ENCODE results near the gene RCOR1. TPM values are rescaled to one million over a fixed set of nuclear protein-coding genes. Genes with fewer than 3 reads are reported as not detected.
A peak's percentile ranks its signal among the peaks of the same experiment; 100 is the strongest.

The RCOR1 gene
- total RNA-seq, 1 experiment from 2014 or later, result 34.1 TPM

DNA sequence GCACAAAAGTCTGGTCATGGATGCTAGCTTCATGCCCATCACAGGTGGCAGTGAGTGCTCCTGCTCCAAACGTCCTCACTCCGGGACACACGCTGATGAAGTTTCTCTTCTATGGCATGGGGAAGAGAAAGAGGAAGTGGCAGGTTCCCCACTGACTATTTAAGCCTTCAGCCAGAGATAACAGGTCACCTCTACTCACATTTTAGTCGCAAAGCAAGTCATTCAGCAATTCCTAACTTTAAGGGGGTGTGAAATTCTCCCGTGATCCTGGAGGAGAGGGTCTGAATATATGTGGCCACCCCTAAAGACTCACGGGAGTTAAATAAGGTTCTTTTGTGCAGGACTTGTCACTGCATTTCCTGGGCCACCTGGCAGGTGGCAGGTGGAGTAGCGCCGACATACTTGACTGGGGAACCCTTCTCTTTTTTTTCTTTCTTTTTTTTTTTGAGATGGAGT lies 18.8 kb upstream of the RCOR1 start:
- H3K4me2 ChIP-seq (ENCODE audit: insufficient read depth, insufficient read length, low read length), result no peak overlapping the region
- H2BK12ac ChIP-seq (ENCODE audit: insufficient read length, low read depth, low read length), result no peak overlapping the region
- Mint-ChIP-seq H3K36me3 (ENCODE audit: insufficient read depth in 1 of 3, low read depth in 3 of 3) (no peaks in the 10 kb centered on the region), H3K27me3 (ENCODE audit: low read depth) (no peaks in the 10 kb centered on the region; the same call in 1 of the 2 replicates), H3K27ac (0 out of 7 replicates have a peak overlapping the region, but pooled peaks of 1 of the 3 experiments have one; percentile 63), H3K4me3 (no peak overlapping the region), H3K4me1 (peaks cover 27 to 31% of the 10 kb centered on the region in 2 experiments), H3K9me3 (no peaks in the 10 kb centered on the region)
- H2AFZ ChIP-seq (ENCODE audit: low read length), result no peak overlapping the region
- no peak overlapping the region for H3T11ph ChIP-seq (ENCODE audit: low read length)
- no peak overlapping the region for H3K9ac ChIP-seq (ENCODE audit: extremely low read depth, insufficient read length, low read length)
- H4K8ac ChIP-seq (replicated peaks; ENCODE audit: insufficient read length, low read depth, low read length), result no peak overlapping the region
- H3K4ac ChIP-seq (ENCODE audit: low read depth, low read length), result no peak overlapping the region
- no peak overlapping the region for H3K23ac ChIP-seq (ENCODE audit: insufficient read length, low read depth, low read length)
- TF ChIP-seq, protein P1, sequence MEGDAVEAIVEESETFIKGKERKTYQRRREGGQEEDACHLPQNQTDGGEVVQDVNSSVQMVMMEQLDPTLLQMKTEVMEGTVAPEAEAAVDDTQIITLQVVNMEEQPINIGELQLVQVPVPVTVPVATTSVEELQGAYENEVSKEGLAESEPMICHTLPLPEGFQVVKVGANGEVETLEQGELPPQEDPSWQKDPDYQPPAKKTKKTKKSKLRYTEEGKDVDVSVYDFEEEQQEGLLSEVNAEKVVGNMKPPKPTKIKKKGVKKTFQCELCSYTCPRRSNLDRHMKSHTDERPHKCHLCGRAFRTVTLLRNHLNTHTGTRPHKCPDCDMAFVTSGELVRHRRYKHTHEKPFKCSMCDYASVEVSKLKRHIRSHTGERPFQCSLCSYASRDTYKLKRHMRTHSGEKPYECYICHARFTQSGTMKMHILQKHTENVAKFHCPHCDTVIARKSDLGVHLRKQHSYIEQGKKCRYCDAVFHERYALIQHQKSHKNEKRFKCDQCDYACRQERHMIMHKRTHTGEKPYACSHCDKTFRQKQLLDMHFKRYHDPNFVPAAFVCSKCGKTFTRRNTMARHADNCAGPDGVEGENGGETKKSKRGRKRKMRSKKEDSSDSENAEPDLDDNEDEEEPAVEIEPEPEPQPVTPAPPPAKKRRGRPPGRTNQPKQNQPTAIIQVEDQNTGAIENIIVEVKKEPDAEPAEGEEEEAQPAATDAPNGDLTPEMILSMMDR (conservative IDR thresholded peaks at IDR 0.05), result no peak
- H2BK120ac ChIP-seq (ENCODE audit: low read depth, low read length, poor library complexity, severe bottlenecking), result no peak overlapping the region
- no peak for DNase-seq
- H4K5ac ChIP-seq (ENCODE audit: insufficient read length, low read depth, low read length), result no peak overlapping the region
- H3K9me3 ChIP-seq (ENCODE audit: control insufficient read depth, low read depth, low read length), result no peaks in the 10 kb centered on the region
- H3K79me1 ChIP-seq (ENCODE audit: insufficient read depth, low read depth, low read length, poor library complexity, severe bottlenecking), result no peaks in the 10 kb centered on the region
- H4K20me1 ChIP-seq (ENCODE audit: control insufficient read depth, insufficient read depth, insufficient read length), result no peaks in the 10 kb centered on the region
- no peak overlapping the region for H2BK15ac ChIP-seq (ENCODE audit: low read depth, low read length)
- H3K23me2 ChIP-seq (ENCODE audit: insufficient read length, low read depth, low read length, poor library complexity, severe bottlenecking), result no peaks in the 10 kb centered on the region
- H3K4me1 ChIP-seq (ENCODE audit: insufficient read depth, low read length), result no peaks in the 10 kb centered on the region; the same call in 1 of the 2 replicates
- no peak overlapping the region for H3K56ac ChIP-seq (ENCODE audit: insufficient read length, low read depth, low read length)
- no peak overlapping the region for H2AK5ac ChIP-seq (ENCODE audit: insufficient read length, low read length)
- H2BK5ac ChIP-seq (ENCODE audit: insufficient read length, low read length), result no peak overlapping the region
- no peak overlapping the region for H4K91ac ChIP-seq (ENCODE audit: insufficient read length, low read depth, low read length)
- no peaks in the 10 kb centered on the region for H3K27me3 ChIP-seq (ENCODE audit: insufficient read depth, low read length)
- no peak overlapping the region for H3K27ac ChIP-seq (ENCODE audit: insufficient read length, low read depth, low read length)
- H3K14ac ChIP-seq (ENCODE audit: insufficient read depth, low read length), result no peak overlapping the region
- H3K79me2 ChIP-seq (ENCODE audit: insufficient read depth, low read length), result no peaks in the 10 kb centered on the region
- H3K18ac ChIP-seq (ENCODE audit: insufficient read length, low read depth, low read length), result no peak overlapping the region
- no peak overlapping the region for H2BK20ac ChIP-seq (ENCODE audit: low read depth, low read length, poor library complexity, severe bottlenecking)
- no CpG with 5 or more reads among the region's 8 CpGs for WGBS (ENCODE audit: extremely low coverage, insufficient read length, low lambda C conversion rate)
